ENCODE results near the gene RBM23.
A peak's percentile ranks its signal among the peaks of the same experiment; 100 is the strongest.
"Not testable (repeated sequence)": the region's sequence is repeated elsewhere in the genome, so short reads cannot be mapped to it uniquely, and the experiment has no call there.

Gene RBM23

DNA sequence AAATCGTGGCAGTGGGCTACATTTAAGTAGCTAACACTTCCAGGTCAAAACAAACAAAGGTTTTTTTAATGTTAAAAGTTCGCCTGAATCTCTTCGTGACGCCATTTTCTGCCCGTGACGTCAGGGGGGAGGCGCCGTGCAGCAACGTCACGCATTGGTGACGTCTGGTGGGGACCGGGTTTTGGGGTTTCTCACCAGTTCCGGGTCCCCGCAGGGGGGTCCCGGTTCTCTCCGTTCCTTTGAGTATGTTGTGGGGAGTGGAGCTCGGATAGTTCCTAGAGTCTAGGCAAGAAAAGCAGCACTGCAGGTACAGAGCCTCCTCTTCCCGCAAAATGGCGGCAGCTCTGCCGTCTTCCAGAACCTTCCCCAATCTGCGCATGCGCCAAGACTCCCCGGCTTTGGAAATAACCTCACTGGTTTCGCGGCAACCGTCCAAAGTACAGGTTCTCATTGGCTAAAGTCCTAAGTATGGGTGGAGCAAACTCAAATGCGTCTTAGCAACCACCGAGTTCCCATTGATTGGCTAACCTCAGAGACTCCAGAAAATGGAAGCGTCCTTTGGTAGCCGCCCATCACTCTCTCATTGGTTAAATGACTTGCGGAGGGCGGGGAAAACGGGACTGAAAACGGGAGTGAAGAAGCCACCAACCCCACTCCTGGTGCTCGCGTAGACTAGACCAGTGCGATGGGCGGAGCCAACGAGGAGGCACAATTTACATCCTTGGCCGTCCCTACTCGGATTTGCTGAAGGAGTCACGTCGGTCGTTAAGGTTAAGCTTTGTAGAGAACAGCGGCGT is at the start of gene RBM23:
Gene RBM23 (minus strand): TSS at position 346 of the 797 bp plus-strand sequence.
- DNase-seq (ENCODE audit: low spot score): peak; percentile 99

DNA sequence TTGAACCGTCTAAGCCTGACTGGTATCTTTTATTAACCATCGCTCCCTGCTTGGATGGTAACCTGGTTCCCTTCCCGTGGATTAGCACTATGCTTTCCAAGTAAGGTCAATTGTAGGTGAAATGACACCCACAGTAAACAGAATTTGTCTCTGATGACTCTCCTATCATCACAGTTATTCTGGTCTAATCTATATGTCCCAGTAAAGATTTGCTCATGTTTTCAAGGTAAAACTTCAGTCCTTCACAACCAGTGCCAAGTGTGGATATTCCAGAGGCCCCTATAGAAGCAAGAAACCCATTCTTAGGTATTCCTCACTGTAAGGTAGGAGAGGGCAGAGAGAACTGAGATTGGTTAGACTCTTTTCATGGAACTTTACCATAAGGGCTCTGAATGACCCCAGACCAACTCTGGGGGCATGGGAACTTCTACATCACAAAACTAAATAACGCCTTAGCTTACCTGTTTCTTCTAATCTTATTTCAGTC is 47.9 kb upstream of the RBM23 start:
- no peak for DNase-seq (ENCODE audit: low spot score)

DNA sequence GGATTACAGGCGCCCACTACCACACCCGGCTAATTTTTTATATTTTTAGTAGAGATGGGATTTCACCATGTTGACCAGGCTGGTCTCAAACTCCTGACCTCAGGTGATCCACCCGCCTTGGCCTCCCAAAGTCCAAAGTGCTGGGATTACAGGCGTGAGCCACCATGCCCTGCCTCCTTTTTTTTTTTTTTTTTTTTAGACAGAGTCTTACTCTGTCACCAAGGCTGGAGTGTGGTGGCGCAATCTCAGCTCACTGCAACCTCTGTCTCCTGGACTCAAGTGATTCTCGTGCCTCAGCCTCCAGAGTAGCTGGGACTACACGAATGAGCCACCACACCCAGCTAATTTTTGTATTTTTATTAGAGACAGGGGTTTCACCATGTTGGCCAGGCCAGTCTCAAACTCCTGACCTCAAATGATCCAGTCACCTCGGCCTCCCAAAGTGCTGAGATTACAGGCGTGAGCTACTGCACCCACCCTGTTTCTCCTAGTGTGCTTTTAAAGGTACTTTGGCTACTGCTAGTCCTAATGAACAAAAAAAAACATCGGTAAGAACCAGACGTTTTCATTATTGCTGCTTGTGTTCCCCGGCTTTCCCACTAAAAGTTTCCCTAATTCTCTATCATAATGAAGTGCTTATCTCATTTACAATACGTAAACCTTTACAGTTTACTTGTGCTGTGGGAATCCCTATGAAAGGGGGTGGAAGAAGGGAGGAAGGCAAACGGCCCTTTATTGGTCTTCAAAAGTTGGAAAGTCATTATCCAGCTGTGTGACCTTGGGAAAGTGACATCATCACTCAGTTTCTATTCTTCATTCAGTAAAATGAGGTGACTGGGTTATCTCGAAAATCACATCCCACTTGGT is 47.2 kb upstream of the RBM23 start:
- DNase-seq (ENCODE audit: low spot score): not testable (repeated sequence)

DNA sequence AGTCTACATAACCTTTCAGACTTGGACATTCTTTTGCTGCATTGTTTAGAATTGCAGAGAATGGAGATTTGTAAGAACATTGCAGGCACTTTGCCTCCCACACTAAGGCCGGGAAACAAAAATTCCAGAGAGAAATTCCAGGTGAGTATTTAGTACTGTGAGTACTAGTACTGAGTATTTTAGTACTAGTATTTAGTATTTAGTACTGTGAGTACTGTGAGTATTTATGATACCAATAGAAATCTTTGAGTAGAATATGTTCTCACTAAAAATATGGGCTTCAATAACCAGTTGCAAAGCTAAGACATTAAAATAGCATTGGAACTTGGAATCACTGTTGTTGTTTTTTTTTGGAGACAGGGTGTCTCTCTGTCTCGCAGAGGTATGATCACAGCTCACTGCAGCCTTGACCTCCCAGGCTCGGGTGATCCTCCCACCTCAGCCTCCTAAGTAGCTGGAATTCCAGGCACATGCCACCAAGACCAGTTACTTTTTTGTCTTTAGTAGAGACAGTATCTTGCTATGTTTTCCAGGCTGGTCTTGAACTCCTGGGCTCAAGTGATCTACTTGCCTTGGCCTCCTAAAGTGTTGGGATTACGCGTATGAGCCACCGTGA is 43.2 kb upstream of the RBM23 start:
- no peak for DNase-seq (ENCODE audit: low spot score)

DNA sequence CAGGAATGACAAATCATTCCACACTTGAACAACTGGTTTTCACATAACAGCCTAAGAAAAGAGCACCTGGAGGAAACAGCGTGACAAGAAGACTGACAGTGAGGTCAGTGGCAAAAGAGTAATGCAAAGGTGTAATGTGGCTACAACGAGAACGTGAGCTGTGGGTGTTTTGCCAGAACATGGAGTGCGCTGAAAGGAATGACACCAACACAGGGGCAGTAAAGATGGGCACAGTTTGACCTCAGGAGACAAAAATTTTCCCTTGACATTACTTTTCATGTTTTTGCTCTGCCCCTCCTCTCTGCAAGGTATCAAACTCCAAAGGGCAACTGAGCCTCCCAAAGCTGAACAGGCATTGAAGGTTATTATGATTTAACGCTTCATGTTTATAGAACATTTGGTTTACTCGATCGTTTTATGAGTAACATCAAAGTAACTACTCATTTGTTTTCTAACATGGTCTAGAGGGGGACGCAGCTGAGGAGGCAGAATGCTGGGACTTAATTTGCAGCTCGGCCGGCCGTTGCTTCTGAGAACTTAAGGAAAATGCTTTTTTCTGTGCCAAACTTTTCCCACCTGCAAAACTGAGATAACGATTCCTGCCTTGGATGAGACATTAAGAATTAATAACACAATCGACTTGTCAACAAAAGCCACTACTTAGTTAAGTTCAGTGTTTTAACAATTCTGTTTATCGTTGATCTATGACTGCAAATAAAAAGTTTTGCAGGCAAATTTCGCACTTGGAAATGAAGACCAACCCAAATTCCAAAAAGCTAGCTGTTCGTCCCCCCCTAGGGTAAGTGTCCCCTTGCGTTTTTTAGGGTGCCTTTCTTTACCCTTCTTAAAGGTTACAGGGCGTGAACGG is 37.0 kb upstream of the RBM23 start:
- no peak for DNase-seq (ENCODE audit: low spot score)

DNA sequence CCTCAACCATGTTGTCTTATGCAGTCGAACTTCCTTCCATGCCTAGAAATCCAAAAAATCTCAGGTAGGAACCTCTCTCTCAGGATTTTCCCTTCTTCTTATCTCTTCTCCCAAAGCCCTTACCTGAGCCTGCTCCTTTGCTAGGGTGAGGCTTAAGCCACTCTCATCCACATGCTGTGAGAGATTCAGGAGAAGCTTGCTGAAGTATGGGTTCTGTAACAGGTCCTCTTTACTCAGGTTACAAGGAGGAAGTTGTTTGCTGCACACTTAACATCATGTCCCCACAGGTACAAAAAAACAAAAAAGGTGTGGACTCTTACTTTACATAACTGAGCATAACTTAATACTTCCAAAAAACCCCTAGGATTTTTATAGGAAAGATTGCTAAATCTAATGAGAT is 33.5 kb upstream of the RBM23 start:
- no peak for DNase-seq (ENCODE audit: low spot score)

DNA sequence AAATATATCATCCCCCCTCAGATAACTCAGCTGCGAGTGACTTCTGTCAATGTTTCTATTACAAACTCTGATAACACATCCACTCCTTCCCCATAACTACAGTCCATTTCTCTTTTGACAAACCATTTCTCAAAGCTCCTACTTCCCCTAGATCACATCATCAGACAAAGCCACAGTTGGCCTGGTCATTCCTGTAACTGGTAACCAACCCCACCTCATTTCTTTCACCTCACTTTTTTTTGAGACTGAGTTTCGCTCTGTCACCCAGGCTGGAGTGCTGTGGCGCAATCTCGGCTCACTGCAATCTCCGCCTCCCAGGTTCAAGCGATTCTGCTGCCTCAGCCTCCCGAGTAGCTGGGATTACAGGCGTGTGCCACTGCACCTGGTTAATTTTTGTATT is 32.8 kb upstream of the RBM23 start:
- not testable (repeated sequence) for DNase-seq (ENCODE audit: low spot score)

DNA sequence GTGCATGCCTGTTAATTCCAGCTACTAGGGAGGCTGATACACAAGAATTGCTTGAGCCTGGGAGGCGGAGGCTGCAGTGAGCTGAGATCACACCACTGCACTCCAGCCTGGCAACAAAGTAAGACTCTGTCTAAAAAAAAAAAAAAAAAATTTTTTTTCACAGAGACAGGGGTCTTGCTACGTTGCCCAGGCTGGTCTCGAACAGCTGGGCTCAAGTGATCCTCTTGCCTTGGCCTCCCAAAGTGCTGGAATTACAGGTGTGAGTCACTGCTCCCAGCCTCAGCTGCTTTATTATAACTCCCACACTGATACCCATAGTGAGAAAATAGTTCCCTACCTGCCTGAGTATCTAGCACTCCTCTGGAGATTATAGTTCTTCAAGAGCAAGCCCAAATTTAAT is 26.7 kb upstream of the RBM23 start:
- no peak for DNase-seq (ENCODE audit: low spot score)

DNA sequence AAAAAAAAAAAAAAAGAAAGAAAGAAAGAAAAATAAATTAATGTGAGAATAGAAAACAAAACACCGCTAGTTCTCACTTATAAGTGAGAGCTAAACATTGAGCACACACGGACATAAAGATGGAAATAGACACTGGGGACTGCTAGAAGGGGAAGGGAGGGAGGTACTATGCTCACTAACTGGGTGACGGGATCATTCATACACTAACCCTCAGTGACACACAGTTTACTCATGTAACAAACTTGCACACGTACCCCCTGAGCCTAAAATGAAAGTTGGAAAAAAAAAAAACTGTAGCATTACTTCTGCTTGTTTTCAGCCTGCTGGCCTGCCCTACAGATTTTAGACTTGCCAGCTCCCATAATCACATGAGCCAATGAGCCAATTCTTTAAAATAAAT is 20.7 kb upstream of the RBM23 start:
- no peak for DNase-seq (ENCODE audit: low spot score)

DNA sequence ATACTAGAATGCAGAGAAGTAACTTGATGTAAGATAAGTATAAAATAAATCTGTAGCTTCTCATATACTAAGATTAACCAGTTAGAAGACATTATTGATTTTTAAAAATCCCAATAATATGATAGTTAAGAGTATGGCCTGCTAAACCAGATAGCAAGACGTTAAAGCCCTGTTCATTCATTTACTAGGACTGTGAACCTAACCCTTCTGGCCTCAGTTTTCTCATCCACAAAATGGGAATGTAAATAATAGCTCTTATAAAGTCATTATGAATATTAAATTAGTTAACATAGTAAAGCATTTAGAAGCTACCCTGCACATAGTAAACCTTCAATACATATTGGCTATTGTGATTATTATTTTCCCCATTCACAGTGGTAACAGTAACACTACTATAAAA is 16.2 kb upstream of the RBM23 start:
- no peak for DNase-seq (ENCODE audit: low spot score)

DNA sequence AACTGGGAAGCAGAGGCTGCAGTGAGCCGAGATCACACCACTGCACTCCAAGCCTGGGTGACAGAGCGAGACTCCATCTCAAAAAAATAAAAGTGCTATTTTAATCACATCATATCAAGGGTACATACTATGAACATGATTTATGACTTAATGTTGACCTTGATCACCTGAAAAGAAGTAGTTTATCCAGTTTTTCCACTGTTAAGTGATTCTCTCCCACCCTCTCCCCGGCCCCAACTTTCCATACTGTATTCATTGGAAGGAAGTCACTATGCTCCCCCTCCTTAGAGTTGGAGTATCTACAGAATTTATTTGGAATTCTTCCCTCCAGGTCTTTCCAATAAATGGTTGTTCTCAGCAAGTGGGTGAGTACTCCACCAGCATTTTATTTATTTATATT is 13.2 kb upstream of the RBM23 start:
- DNase-seq (ENCODE audit: low spot score): no peak

DNA sequence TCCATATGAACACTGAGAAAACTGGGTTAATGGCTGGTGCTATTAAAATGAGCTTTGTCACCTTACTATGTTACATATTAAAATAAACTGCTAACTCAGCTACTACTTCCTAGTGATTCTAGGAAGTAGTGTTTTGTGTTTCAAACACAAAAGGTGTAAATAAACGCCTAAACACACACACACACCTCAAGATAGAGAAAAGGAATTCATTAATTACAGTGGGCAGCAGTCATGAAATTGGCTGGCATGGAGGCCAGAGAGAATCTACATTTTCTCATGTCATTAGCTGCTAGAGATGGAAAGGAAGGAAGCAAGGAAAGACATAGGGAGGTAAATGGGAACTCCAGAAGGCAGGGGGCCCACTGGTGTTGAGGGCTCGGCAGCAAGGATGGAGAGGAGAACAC is 11.0 kb upstream of the RBM23 start:
- no peak for DNase-seq (ENCODE audit: low spot score)

DNA sequence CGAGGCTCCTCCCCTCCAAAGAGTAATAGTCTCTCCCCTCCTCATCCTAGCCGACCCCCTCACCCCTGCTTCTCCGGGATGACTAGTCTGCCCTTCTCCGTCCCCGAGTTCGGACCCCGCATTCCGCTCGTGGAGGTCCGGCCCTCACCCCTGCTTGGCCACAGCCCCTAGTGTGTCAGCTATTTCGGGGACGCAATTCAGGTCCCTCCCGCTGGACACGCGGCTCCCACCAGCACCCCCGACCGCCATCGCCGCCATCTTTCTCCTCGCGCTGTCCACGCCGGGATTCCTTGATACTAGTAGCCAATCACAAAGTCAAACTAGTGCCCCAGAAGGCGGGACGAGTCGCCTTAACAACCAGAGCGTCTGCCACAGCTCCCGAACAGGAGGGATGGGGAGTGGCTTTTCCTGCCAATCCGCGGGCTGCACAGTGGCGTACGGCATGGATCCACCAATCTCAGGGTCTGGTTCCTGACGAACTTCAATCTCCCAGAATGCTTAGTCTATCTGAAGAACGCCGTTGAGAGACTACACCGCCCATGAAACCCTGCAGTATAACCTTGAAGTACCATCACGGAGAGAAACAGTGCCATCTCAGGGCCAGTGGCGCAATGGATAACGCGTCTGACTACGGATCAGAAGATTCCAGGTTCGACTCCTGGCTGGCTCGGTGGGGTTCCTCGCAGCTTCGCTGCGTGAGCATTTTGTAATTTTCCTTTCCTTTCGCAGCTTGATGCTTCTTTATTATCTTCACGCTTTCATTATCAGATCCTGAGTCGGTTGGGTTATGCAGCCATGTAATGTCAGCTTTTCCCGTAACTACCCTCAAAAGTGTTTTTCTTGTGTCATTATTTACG is 10.4 kb upstream of the RBM23 start, which contains the start of gene PRMT5:
Gene PRMT5 (minus strand): TSS at position 273 of the 857 bp plus-strand sequence. CDS start 15 bp downstream, at position 258.
- DNase-seq (ENCODE audit: low spot score): peak; percentile 99

DNA sequence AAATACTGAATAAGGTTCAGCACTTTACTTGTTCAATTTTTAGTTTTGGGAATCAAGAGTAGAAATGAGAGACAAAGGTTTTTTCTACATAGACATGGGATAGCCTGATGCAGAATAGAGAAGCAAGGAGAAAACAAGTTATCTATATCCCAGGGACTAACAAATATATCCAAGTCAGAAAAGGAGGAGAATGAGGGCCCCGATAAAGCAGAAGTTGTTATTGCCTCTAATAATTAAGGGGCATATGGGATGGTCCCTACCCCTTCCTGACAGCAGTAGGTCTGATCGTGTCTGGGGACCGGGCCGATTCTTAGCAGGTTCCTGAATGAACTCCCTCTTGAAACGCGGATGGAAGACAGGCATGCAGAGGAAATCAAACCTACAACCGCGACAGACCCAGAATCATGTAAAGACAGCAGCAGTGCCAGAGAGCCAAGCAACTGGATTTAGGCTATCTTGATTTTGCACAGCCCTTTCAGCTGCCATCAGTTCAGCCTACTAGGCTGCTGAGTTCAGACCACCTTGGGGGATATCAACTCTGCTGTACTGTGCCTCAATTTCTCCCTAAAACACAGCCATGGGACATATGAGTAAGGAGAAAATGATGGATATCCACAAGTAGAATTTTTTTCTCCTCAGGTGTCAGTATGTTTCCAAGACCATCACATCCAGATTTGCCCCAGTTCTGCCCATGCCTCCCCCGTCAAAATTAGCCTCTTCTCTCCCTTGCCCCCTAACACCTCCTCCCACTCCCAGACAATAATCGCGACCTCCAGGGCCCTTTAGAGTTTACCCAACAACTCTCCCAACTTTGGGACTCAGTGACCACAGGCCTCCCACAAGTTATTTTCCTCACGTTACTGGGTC is 9.5 kb upstream of the RBM23 start:
- DNase-seq (ENCODE audit: low spot score): no peak

DNA sequence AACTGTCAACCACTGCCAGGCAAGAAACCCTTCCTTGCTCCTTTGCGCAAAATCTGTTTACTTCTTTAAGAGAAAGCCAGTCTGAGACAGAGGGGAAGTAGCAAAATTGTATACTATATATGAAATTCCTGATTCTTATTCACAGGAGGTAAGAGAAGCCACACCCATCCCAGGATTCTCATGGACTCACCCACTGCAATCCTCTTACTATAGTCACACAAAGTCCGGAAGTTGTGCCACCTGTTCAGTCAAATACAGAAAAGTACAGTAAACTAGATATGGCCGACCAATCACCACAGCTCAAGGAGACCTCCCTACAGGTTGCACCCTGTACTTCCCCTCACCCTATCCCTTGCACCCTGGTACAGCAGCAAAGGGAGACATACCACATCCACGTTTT is 7.4 kb upstream of the RBM23 start:
- DNase-seq (ENCODE audit: low spot score): no peak

DNA sequence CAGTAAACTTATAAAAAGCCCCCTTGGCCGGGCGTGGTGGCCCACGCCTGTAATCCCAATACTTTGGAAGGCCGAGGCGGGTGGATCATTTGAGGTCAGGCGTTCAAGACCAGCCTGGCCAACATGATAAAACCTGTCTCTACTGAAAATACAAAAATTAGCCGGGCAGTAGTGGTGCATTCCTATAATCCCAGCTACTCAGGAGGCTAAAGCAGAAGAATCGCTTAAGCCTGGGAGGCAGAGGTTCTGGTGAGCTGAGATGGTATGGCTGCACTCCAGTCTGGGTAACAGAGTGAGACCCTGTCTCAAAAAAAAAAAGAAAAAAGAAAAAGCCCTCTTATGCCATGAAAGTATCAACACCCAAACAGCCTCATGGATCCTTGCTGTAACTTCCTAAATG is 6.6 kb upstream of the RBM23 start:
- DNase-seq (ENCODE audit: low spot score): no peak

DNA sequence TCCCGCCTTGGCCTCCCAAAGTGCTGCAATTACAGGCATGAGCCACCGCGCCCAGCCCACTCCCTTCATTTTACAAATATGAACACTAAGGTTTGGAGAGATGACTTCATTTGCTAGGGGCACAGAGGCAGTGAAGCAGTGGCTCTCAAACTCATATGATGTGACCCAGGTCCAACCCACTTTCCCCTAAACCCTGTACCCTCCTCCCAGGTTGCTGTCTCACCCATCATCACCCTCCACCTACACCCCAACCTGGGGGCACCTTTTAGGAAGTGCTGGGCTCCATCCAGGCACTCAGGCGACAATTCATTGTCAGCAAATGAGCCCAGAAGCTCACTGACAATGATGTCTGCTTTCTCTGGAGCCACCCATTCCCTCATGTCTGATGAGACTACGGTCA is 4.8 kb upstream of the RBM23 start:
- DNase-seq (ENCODE audit: low spot score): no peak

DNA sequence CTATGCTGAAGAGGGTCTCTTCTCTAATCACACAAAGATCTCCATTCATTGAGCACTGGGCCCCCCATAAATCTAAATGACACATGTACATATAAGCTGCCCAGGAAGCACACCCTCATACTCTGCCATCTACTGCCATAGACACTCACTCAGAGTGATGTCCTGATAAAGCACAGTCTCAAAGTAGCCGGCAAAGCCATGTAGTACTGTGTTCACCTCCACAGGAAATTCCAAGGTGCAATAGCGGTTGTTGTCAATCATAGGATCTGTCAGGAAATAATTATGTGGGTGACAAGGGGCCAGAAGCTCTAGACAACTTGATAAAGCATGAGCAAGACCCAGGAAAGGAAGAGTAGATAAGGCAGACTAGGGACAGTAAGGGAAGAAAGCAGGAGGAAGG is 3.3 kb upstream of the RBM23 start:
- no peak for DNase-seq (ENCODE audit: low spot score)

DNA sequence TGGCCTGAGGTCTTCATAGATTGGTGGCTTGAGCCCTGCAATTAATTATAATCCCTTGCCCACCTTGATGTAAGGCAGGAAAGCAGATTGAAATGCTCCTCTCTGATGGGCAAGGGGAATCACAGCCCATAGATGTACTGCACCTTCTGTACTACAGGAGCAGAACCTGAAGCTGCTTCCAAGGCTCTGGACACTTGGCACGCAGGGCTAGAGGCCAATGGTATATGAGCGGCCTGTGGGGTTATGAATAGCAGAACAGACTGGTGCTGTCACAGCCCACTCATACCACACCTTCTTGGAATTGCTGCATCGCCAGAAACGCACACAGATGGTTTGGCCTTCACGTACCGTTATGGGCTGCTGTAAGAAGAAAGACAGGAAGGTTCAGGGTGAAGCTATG is 1.7 kb upstream of the RBM23 start:
- DNase-seq (ENCODE audit: low spot score): no peak

DNA sequence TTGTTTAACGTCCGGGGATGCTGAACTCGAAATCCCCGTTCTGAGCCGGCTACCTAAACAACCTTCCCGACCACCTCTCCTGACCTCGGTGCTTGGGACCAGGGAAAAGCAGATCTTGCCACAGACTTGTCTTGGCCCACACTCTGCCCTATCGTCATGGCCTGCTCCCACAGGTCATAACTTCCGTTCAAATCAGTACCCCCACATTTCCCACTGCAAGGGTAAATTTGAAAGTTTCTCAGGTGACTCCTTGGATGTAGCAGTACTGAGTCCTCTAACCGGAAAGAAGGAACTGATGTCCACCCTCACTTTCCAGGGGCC is 612 bp upstream of the RBM23 start:
- no peak for DNase-seq (ENCODE audit: low spot score)

All from CD4-positive, alpha-beta T cell treated with Interleukin-6 at 100 ng/mL for 8 hours (primary cell).